GM19467 (cell line): ENCODE results near the gene PRPF19.

Experiments used
- ATAC-seq: cut with Tn5 transposase; IDR thresholded peaks from one replicate; pipeline ENCODE4 v1.9.1; 2021; ENCODE audit warnings: mild to moderate bottlenecking, moderate library complexity; ENCODE audit not compliant: unreplicated experiment

Gene PRPF19

DNA sequence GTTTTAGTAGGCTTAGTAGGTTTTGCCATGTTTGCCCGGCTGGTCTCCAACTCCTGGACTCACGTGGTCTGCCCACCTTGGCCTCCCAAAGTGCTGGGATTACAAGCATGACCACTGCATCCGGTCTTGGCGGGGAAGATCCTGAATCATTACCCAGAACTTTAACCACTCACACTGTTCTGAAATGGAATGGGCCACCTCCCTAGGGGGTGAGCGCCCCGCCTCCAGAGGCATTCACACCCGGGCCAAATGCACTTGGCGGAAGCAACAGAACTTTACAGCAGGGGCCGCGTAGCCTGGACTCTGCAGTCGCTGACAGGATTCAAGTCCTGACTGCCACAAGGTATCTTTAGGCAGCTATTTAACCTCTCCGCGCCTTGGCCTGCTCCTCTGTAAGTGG lies 59.1 kb downstream of the PRPF19 start:
- ATAC-seq = no peak

DNA sequence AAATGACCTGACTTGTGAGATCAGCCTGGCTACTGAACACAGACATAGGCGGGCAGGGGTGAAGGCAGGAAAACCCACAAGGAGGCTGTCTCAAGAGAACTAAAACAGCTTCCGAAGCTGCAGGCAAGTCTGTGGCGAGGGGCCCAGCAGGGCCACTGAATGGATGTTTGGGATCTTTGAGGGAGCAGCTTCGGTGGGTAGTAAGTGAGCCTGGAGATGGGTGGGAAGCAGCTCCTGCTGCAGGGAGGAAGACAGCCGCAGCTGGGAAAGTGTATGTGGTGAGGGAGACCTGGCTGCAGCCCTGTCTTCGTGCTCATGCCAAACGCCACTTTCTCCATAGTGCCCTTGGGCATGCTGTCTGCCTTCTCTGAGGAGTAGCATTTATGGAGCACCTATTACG lies 61.0 kb downstream of the PRPF19 start:
- ATAC-seq = no peak

DNA sequence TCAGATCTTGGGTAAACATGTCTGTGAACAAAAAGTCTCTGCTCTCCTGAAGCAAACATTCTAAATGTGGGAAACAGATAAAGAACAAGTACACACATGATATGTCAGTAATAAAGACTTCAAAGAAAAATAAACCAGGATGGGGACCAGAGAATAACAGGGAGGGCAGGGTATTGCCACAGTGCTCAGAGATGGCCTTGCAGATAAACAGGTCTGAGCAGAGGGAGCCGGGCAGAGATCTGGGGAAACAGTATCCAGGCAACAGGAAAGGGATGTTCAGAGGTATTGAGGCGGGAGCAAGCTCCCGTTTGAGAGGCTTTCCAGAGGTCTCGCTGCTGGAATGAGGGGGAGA lies 61.5 kb downstream of the PRPF19 start:
- ATAC-seq = no peak

DNA sequence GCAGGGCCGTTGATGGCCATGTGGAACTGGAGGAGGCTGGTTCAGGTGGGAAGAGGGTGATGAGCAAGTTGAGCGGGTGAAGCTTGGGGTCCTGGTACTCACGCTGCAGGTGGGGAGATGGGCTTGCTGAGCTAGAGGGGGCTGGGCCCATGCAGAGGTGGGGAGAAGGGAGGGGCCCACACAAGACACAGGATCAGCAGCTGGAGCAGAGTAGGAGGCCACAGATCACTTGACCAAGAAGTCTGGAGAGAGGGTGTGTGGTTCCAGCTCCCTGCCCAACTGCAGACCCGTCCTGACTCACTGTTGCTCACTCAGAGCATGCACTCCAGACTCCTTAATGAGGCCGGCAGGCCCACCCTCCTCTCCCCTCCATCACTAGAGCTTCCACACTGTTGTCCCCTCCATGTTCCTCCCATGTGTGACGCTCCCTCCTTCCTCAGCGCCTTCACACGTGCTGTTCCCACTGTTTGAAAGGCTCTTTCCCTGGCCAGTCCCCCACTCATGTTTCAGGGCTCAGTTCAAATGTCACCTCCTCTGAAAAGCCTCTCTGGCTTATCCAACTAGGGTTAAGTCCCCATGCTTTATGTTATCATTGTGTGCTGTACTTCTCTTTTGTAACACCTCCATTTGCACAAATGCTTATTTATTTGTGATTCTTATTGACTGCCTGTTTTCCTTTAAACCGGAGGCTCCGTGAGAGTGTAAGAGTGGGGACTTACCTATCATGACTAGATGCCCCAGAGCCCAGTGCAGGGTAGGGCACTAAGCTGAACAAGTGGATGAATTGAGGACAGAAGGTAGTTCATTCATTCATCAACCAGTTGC lies 62.1 kb downstream of the PRPF19 start:
- ATAC-seq = no peak

DNA sequence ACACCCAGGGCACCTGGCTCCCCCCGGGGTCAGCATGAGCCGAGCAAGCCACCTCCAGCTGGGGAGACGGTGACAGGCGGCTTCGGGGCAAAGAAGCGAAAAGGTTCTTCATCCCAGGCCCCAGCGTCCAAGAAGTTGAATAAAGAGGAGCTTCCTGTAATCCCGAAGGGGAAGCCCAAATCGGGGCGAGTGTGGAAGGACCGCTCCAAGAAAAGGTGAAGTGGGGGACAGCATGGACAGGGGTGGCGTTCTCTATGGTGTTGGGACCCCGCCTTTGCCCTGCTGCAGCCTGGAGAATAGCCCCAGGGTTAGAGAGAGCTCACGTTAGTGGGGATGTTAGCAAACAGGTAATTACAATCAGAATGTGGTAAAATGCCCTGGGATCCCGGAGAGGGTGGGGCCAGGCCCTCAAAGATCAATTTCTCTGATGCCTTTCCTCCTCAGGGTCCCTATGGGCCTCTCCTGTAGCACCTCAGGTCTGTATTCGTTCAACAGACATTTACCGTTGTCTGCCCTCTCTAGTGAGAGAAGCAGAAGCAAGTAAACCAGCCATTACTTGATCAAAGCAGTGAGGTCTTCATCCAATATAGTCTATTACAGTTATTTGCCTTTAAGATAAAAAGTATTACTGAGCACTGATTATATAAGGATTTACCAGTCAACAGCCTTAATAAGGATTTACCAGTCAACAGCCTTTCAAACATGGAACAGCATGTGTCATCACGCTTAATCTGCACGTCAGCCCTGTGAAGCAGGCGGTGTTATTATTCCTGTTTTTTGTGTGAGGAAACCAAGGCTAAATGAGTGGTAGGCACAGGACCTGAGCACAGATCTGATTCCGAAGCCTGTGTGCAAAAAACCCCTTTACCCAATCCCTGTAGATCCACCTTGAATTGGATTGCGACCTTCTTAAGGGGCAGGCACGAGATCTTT lies 63.5 kb downstream of the PRPF19 start:
- ATAC-seq = no peak

DNA sequence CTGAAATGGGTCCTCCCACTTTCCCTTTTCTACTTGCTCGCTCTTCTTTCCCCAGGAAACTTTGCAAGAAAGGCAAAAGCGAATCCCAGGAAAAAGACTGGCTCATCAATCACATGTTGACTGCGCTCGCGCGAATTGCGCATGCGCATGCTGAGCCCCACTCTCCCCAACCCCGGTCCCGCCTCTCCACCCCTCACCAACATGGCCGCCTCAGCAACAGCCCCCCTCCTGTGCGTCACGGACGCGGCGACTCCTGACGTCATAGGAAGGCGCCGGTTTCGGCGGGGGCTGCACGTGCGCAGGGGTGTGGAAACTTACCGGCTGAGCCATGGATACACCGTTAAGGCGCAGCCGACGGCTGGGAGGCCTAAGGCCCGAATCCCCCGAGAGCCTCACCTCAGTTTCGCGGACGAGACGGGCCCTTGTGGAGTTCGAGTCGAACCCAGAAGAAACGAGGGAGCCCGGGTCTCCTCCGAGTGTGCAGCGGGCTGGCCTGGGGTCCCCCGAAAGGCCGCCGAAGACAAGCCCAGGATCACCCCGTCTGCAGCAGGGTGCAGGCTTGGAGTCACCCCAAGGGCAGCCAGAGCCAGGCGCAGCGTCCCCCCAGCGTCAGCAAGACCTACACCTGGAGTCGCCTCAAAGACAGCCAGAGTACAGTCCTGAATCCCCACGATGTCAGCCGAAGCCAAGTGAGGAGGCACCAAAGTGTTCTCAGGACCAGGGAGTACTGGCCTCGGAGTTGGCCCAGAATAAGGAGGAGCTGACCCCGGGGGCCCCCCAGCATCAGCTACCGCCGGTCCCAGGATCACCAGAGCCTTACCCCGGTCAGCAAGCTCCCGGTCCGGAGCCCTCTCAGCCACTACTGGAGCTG lies 64.4 kb downstream of the PRPF19 start, which contains the start of gene CCDC86:
Gene CCDC86, plus strand, starts transcription at position 317 of the 871 bp plus-strand sequence. Its CDS starts 12 bp downstream, at position 329.
- peak; percentile 61 for ATAC-seq
